ENCODE data around the gene RPL9. TPM values are rescaled to one million over a fixed set of nuclear protein-coding genes. Genes with fewer than 3 reads are reported as not detected.

The RPL9 gene
- total and polyA plus RNA-seq, 2 of the 8 experiments (the other 6 are each of a cell fraction or from before 2014, with no cell fraction given): 1,161 to 1,184 TPM

- no peak for TF ChIP-seq EP300 (IDR thresholded peaks at IDR 0.05; ENCODE audit: borderline replicate concordance in 1 of 2, low read depth in 2 of 2, low read length in 2 of 2)
- no peak for TF ChIP-seq KDM1A (IDR thresholded peaks at IDR 0.05; ENCODE audit: borderline replicate concordance, low read length)
- TF ChIP-seq TAF1 (IDR thresholded peaks at IDR 0.05; ENCODE audit: low read depth, low read length): no peak
- TF ChIP-seq CEBPB (IDR thresholded peaks at IDR 0.05; ENCODE audit: low read depth, low read length): no peak
- no peak for TF ChIP-seq YY1 (IDR thresholded peaks at IDR 0.05; ENCODE audit: low read depth, low read length)
- no peak for TF ChIP-seq CREB1 (IDR thresholded peaks at IDR 0.05)
- TF ChIP-seq POLR2AphosphoS5 (IDR thresholded peaks at IDR 0.05; ENCODE audit: low read depth, low read length): no peak
- no peak for TF ChIP-seq CHD7 (IDR thresholded peaks at IDR 0.05; ENCODE audit: insufficient replicate concordance, low read length)
Observed at GRCh38 chr4:39442998-39443397, 15.7 kb downstream of the RPL9 start (continued).

All from H1 (cell line).